COLO829 (cell line): Measurements from ENCODE around the gene LCP1.

ENCODE experiments used
- DNase-seq: peaks from one replicate; pipeline ENCODE4 v3.0.0; 2012; ENCODE audit warnings: low spot score

Gene LCP1

DNA sequence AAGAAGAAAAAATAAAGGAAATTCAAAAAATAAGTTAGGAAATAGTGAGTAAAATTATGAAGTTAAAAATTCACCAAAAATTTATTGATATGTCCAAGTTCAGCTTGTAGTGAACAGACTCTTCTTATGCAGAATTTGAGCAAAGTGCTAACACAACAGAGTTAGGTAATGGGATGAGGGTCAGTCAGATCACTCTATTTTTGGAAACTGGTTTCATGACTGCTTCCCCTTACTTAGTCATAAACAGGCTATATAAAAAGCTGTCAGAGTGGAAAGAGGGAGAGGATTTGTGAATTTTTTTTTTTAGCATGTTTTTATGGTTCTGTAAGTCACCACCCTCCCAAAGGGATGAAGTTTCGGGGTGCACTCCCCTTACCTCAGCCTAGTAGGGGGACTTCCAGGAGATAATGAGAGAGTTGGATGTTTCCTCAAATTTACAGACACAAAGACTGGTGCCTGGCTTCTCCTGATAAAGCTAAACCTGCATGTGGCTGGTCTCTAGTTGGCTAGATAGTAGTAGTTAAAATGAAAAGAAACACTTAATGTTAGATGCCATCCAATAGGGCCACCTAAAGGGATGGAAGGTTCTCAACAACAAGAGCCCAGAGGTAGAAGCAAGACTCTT is 81.7 kb downstream of the LCP1 start:
- DNase-seq: no peak

DNA sequence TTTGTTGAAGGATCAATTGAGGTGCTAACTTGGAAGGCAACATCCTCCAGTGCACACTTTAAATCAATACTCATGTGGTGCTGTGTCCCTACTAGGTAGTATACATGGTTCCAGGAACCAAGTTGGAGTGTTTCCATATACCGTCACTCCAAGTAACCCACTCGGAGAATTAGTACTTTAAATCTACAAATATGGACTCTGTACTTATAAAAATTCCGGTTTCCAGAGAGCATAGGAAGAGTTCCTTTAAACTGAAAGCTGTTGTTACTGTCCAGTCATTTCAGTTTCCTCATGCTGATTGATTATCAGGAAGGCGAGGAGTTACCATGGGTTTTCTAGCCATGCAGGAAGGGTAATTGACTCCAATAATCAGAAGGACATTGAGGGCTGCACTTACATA is 84.3 kb downstream of the LCP1 start:
- DNase-seq: no peak

DNA sequence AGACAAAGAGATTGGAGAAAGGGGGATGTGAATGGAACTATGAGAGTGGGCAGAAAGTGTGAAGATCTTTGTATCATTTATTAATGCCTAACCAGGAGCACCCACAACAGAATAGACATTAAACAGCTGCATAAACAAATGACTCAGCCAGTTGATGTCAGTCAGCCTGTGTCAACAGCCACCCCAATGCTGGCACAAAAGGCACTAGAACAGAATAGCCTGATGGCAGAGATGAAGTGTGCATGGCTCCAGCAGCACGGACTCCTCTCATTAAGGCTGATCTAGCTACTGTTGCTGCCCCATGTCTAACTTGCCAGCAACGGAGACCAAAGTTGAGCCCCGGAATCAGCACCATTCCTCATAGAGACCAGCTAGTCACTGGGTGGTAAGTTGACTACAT is 85.0 kb downstream of the LCP1 start:
- DNase-seq: no peak

DNA sequence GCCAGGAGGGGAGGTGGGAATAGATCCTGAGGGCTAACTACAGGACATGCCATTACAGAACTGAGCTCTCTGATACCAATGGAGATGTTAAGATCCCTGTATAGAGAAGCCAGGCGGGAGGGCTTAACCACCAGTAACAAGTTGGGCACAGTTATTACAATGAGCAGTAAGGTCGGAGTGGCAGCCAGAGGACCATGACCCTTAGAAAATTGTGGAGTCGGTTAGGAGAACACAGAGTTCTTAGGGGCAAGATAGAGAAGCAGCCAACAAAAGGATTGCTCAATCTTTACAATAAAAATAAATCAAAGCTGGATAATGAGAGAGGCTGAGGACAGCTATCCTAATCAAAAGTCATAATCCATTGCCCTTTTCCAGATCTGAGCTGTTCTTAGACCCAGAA is 87.5 kb downstream of the LCP1 start:
- no peak for DNase-seq

DNA sequence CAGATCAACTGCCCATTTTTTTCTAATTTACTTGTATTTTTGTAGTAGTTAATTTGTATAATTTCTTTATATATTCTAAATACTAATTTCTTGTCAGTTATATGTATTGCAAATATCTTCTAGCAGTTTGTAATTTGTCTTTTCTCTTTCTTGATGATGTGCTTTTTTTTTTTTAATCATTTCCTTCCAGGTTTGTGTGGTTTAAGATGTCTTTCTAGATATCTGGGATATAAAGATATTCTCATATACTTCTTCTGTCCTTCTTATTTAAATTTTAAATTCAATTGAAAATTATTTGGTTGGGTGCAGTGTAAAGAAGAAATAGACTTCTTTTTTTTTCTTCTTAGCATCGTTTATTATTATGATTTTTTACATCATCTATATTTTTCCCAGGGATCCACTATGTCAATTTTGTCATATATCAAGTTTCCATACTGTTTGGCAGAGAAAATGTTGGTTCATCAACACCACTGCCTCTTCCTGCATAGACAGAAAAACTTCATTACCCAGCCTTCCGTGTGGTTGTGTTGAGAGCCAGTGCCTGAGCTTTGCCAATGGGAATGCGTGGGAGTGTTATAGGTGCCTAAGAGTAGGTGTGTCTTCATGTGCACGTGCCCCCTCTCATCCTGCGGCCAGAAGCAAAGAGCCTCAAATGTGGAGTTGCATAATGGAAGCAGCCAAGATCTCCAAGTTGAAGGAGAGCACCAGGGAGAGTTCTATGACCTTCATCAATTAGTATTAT is 93.0 kb downstream of the LCP1 start:
- DNase-seq: no peak

DNA sequence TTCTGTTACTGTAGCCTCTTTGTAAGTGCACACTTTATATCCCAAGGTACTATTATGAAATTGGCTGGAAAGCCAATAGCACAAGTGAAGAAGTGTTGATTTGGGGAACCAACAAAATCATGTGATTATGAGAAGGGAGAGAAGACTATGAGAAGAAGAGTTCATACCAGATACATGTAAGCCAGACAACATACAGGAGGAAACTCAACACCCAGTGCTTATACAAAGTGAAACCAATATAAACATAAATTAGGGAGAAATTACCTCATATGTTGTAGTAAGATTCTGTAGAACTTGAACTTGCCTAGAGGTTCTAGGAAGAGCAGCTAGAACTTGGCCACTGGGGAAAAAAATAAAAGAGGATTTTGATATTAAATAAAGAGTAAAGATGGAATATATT is 94.5 kb downstream of the LCP1 start:
- no peak for DNase-seq

DNA sequence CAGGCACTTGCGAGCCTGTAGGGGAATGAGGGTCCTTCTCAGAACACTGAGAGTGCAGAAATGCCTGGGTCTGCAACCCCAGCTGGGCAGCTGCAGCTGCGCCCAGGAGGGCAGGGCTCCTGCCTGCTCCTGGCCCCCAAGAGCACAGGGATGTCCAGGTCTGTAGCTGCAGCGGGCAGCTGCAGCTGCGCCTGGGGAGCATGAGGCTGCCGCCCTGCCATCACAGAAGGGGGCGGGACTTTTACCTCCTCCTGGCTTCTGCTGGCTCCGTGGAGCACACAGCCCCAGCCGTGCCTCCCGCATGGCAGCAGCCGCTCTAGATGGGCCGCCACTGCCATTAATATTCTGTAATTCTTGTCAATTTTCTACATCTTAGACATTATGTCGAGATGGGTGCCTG is 95.0 kb downstream of the LCP1 start:
- no peak for DNase-seq

DNA sequence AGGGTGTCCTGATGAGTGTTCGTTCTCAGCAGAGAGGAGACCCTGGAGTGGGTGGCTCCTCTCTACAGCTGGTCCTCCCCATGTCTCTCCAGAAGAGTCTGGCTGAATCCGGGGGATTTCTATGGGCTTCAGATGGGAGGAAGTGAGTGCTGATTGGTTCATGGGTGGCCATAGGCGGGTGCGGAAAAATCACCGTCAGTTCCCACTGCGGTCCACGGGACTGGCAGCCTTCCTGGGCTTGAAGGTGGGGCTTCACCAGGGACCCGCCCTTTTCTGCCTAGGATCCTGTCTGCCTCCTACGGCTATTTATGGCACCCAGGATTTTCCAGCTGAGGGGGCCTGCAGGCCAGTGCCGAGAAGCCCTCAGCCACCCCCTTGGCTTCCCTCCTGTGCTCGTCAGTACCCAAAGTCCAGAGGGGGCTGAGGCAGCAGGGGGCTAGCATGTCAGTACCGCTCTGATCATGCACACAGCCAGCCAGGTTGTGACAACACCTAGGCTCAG is 95.5 kb downstream of the LCP1 start:
- no peak for DNase-seq

DNA sequence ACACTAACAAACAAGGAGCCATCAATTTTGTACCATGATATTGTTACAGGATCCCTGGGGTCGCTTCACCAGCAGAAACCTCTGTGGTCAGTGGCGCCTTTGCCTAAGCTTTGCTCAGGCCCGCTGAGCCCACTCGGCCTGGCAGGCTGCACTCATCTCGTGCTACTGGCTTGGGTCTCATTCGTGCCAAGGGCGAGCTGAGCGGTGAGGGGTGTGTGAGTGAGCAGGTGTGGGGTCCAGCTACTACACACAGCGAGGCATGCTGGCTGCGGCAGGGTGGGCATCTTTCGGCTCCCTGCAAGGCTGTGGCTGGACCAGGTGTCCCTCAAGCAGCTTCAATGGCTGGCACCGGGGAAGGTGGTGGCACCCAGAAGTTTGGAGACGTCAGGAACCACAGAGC is 96.2 kb downstream of the LCP1 start:
- no peak for DNase-seq

DNA sequence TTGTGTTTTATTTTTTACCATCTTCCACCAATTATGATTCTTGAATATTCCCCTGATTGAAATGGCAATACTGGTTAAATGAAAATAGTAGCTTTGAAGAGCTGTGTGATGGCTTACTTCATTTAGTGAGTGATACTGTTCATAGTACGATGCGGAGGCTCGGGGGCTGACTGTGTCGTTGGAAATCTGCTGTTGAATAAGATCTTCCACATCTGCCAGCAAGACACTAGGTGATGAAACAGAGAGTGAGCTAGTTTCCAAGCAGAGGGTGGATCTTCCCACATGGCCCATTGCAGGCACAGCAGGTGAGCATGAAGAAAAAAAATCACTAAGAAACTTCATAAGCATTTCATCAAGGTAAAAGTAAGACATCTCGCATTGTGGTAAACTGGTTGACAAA is 99.7 kb downstream of the LCP1 start:
- no peak for DNase-seq

DNA sequence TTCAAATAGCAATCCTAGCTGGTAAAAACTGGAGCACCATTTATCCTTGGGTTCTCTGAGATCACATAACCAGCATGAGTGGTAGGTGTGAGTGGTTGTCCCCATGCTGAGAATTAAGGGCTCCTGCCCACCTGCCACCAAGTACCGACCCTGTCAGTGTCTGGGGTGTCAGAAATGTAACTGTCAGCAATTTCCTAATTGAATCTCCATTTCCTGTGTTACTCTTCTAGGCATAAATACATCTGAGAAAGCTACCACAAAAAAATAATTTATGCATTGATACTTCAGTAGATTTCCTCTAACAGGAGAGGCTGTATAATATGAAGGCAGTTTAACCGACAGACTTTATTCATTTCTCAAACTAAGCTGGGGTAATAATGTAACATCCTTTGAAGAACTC is 102.2 kb downstream of the LCP1 start:
- no peak for DNase-seq

DNA sequence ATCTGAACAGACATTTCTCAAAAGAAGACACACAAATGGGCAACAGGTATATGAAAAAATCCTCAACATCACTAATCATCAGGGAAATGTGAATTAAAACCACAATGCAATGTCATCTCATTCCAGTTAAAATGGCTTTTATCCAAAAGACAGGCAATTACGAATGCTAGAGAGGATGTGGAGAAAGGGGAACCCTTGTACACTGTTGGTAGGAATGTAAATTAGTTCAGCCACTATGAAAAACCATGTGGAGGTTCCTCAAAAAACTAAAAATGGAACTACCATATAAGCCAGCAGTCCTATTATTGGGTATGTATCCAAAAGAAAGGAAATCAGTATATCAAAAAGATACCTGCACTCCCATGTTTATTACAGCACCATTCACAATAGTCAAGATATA is 104.7 kb downstream of the LCP1 start:
- no peak for DNase-seq

DNA sequence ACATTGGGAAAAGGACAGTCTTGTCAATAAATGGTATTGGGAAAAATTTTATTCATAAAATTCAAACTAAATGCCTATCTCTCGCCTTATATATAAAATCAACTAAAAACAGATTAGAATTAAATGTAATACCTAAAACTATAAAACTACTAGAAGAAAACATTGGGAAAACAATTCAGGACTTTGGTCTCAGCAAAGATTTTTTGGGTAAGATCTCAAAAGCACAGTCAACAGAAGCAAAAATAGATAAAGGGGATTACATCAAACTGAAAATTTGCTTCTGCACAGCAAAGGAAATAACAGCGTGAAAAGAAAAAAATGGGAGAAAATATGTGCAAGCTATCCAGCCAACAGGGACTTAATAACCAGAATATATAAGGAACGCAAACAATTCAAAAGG is 105.2 kb downstream of the LCP1 start:
- DNase-seq: no peak
